Motor neuron (in vitro differentiated cells): Measurements from ENCODE around the gene POU5F1. TPM values are rescaled to one million over a fixed set of nuclear protein-coding genes. Genes with fewer than 3 reads are reported as not detected.
"Not testable (repeated sequence)": the region's sequence is repeated elsewhere in the genome, so short reads cannot be mapped to it uniquely, and the experiment has no call there.

ENCODE experiments used
- ATAC-seq, 8 experiments: fragments of 200-7000 bp; cut with Tn5 transposase; replicated peaks in 6 of 8; 2 replicates each; pipeline ENCODE4 v1.8.0; 2021; ENCODE audit warnings: mild to moderate bottlenecking in 8 of 8, moderate library complexity in 8 of 8
- H3K27ac ChIP-seq, 2 donors: fragments of 250-450 bp; sonication (Bioruptor Pico); 2 replicates each; pipeline ENCODE4 v1.9.0; 2021; ENCODE audit warnings: antibody characterized with exemption in 2 of 2, mild to moderate bottlenecking in 2 of 2, moderate library complexity in 1 of 2
- H3K4me1 ChIP-seq, 2 donors: fragments of 250-450 bp; sonication (Bioruptor Pico); replicated peaks in 1 of 2; 2 replicates each; pipeline ENCODE4 v1.6.1; 2021; ENCODE audit warnings: antibody characterized with exemption in 2 of 2, mild to moderate bottlenecking in 2 of 2, moderate library complexity in 1 of 2
- H3K4me3 ChIP-seq, 5 donors: fragments of 250-450 bp; sonication (Bioruptor Pico); 2 replicates each; pipeline ENCODE4 v1.9.0; 2021; ENCODE audit warnings: antibody characterized with exemption in 5 of 5, mild to moderate bottlenecking in 5 of 5, moderate library complexity in 4 of 5
- WGBS, 10 experiments: fragments of 450-650 bp; shearing (Covaris generic); methylation state at CpG; one replicate each; pipeline ENCODE4 v1.0.0; 2022; 5-methylcytosine and 5-hydroxymethylcytosine counted together
- in situ Hi-C, 9 experiments: fragments of 400-800 bp; cut with MboI; loops; one replicate each; pipeline ENCODE4 v1.15.0; 2021; ENCODE audit warnings: low sequenced_read_pairs in 9 of 9, low pct_unique_long_range_greater_than_20kb in 2 of 9; ENCODE audit not compliant: unreplicated experiment in 9 of 9
- total RNA-seq, 8 experiments: library from RNA; unstranded; fragments of 300-600 nt; gene quantifications; 2 replicates each; pipeline versions ENCODE4 v1.2.3 to v1.2.4, GENCODE V29; 2022

POU5F1 gene
- total RNA-seq, 8 experiments from 2014 or later = 3.8 to 12,640 (median 323) TPM

- H3K4me3 ChIP-seq = no peak overlapping the region
- H3K4me1 ChIP-seq = peaks cover 0 to 11% of the 10 kb centered on the region in 2 donors
- no peak for ATAC-seq
- H3K27ac ChIP-seq = no peak overlapping the region
- 0 to 64% (median 39%) methylated on average over 1 to 6 of the region's 11 CpGs; no CpG with 5 or more reads in 4 of the 10 experiments for WGBS, 10 experiments
- in situ Hi-C loops = loop anchor here in 1 of 9 experiments (25.0 kb wide), 1 partner anchor 160 kb away; the partner anchor contains the start of gene HLA-B
Measured at GRCh38 chr6:31202259-31203166, 32.0 kb upstream of the POU5F1 start.

DNA sequence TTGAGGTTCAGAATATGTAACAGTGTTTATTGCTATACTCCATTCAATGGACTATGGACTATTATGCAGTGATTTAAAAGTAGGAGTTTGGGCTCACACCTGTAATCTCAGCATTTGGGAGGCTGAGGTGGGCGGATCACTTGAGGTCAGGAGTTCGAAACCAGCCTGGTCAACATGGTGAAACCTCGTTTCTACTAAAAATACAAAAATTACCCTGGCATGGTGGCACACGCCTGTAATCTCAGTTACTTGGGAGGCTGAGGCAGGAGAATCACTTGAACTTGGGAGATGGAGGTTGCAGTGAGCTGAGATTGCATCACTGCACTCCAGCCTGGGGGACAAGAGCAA lies 28.6 kb upstream of the POU5F1 start:
- WGBS, 10 experiments = 82 to 100% (median 83%) methylated on average over 1 to 2 of the region's 4 CpGs; no CpG with 5 or more reads in 7 of the 10 experiments
- not testable (repeated sequence) for H3K27ac ChIP-seq, H3K4me3 ChIP-seq, ATAC-seq
- peaks cover 3 to 17% of the 10 kb centered on the region in 2 donors for H3K4me1 ChIP-seq
- in situ Hi-C loops = loop anchor here in 1 of 9 experiments (10.0 kb wide), 1 partner anchor 166 kb away; no protein-coding TSS in a partner anchor

- peak; percentile 76 to 88 (median 85) for ATAC-seq
- Histone ChIP-seq H3K27ac (peak overlapping the region; percentile 89 to 96), H3K4me3 (peak overlapping the region; percentile 45 to 69 (median 59)), H3K4me1 (peaks cover 3 to 7% of the 10 kb centered on the region in 2 donors)
- in situ Hi-C loops = loop anchor here in 1 of 9 experiments (10.0 kb wide), 1 partner anchor 167 kb away; no protein-coding TSS in a partner anchor
- WGBS, 10 experiments = 0 to 10% (median 1%) methylated on average over 5 to 21 of the region's 45 CpGs; no CpG with 5 or more reads in 6 of the 10 experiments
Measured at GRCh38 chr6:31197559-31198305, 27.2 kb upstream of the POU5F1 start.

DNA sequence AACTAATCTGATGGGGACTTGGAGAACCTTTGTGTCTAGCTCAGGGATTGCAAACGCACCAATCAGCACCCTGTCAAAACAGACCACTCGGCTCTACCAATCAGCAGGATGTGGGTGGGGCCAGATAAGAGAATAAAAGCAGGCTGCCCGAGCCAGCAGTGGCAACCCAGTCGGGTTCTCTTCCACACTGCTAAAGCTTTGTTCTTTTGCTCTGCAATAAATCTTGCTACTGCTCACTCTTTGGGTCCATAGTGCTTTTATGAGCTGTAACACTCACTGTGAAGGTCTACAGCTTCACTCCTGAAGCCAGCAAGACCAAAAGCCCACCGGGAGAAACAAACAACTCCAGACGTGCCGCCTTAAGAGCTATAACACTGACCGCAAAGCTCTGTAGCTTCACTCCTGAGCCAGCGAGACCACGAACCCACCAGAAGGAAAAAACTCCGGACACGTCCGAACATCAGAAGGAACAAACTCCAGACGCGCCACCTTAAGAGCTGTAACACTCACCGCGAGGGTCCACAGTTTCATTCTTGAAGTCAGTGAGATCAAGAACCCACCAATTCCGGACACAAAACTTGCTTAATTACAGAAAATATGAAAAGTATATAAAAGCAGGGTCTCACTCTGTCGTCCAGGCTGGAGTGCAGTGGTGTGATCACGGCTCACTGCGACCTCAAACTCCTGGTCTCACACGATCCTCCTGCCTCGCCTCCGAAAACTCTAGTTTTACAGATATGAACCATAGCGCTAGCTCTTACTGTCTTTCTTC lies 26.0 kb upstream of the POU5F1 start:
- Histone ChIP-seq H3K4me3 (peak overlapping the region; percentile 45 to 69 (median 59)), H3K27ac (peak overlapping the region; percentile 89 to 96)
- not testable (repeated sequence) for ATAC-seq, H3K4me1 ChIP-seq
- WGBS, 10 experiments = 67 to 90% (median 80%) methylated on average over 6 to 13 of the region's 25 CpGs; no CpG with 5 or more reads in 4 of the 10 experiments
- in situ Hi-C loops = loop anchor here in 1 of 9 experiments (10.0 kb wide), 1 partner anchor 168 kb away; no protein-coding TSS in a partner anchor

- WGBS, 10 experiments = 100% methylated on average over 1 to 7 of the region's 41 CpGs; no CpG with 5 or more reads in 7 of the 10 experiments
- ATAC-seq = not testable (repeated sequence)
- in situ Hi-C loops = loop anchor here in 1 of 9 experiments (10.0 kb wide), 1 partner anchor 169 kb away; no protein-coding TSS in a partner anchor
Measured at GRCh38 chr6:31195308-31195979, 25.0 kb upstream of the POU5F1 start.

GRCh38 chr6:31194061-31194834 lies 23.8 kb upstream of the POU5F1 start:
- no peak for ATAC-seq
- 58 to 100% (median 86%) methylated on average over 1 to 5 of the region's 6 CpGs; no CpG with 5 or more reads in 3 of the 10 experiments for WGBS, 10 experiments
- Histone ChIP-seq H3K4me1 (peaks cover 3 to 6% of the 10 kb centered on the region in 2 donors), H3K27ac (no peak overlapping the region), H3K4me3 (no peak overlapping the region)
- in situ Hi-C loops = loop anchor here in 1 of 9 experiments (5.0 to 10.0 kb wide), 2 partner anchors 57 to 171 kb away; partner anchors contain the start of gene PSORS1C2

More at GRCh38 chr6:31195308-31195979, 25.0 kb upstream of the POU5F1 start:
- H3K4me1 ChIP-seq, H3K27ac ChIP-seq, H3K4me3 ChIP-seq: not testable (repeated sequence)

DNA sequence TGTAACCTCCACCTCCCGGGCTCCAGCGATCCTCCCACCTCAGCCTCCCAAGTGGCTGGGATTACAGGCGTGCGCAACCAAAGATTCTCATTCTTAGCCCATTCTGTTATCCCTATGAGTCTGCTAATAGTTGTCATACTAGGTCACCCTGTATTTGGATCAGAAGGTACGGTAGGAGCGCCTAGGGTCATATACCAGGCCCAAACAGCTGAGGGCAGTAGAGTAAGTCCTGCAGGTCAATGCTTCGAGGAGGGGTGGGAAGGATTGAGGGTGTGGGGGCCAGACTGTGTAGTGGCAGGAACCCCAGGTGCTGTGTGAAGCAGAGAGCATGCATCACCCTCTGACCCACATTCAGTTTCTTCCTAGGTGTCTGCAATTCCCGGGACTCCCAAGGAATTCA lies 22.7 kb upstream of the POU5F1 start:
- 10 to 100% (median 82%) methylated on average over 1 to 3 of the region's 8 CpGs; no CpG with 5 or more reads in 4 of the 10 experiments for WGBS, 10 experiments
- in situ Hi-C loops = loop anchor here in 1 of 9 experiments (5.0 to 10.0 kb wide), 2 partner anchors 56 to 172 kb away; partner anchors contain the start of gene PSORS1C2
- no peak for ATAC-seq
- H3K4me1 ChIP-seq = peaks cover 3 to 6% of the 10 kb centered on the region in 2 donors
- no peak overlapping the region for H3K27ac ChIP-seq
- no peak overlapping the region for H3K4me3 ChIP-seq

- not testable (repeated sequence) for H3K4me1 ChIP-seq, H3K27ac ChIP-seq, H3K4me3 ChIP-seq
- ATAC-seq = peak in 3 of 8 experiments; percentile 3 to 20 (median 10)
- WGBS, 10 experiments = 10 to 89% (median 60%) methylated on average over 2 to 10 of the region's 10 CpGs; no CpG with 5 or more reads in 1 of the 10 experiments
- in situ Hi-C loops = loop anchor here in 1 of 9 experiments (5.0 to 10.0 kb wide), 2 partner anchors 55 to 172 kb away; partner anchors contain the start of gene PSORS1C2
Measured at GRCh38 chr6:31192431-31193105, 22.1 kb upstream of the POU5F1 start.

- 0 to 88% (median 79%) methylated on average over 1 to 4 of the region's 4 CpGs; no CpG with 5 or more reads in 5 of the 10 experiments for WGBS, 10 experiments
- ATAC-seq = no peak
- H3K4me1 ChIP-seq = no peaks in the 10 kb centered on the region
- in situ Hi-C loops = loop anchor here in 1 of 9 experiments (5.0 to 10.0 kb wide), 2 partner anchors 53 to 174 kb away; partner anchors contain the start of gene PSORS1C2
- H3K27ac ChIP-seq = no peak overlapping the region
- no peak overlapping the region for H3K4me3 ChIP-seq
Measured at GRCh38 chr6:31190488-31190887, 20.0 kb upstream of the POU5F1 start.

GRCh38 chr6:31189223-31189622 lies 18.7 kb upstream of the POU5F1 start:
- in situ Hi-C loops, H3K4me3 ChIP-seq, H3K4me1 ChIP-seq, H3K27ac ChIP-seq, ATAC-seq: not testable (repeated sequence)
- 67 to 100% (median 82%) methylated on average over 1 to 3 of the region's 3 CpGs for WGBS, 10 experiments
